Mesenchymal stem cell (in vitro differentiated cells and primary cell): ENCODE results near the gene DLGAP1.

ENCODE experiments used
- DNase-seq: peaks from one replicate; pipeline ENCODE4 v3.0.0-alpha.2; 2013
- H2AFZ ChIP-seq: one replicate; pipeline ENCODE4 v1.6.1; 2013; ENCODE audit warnings: low read depth, mild to moderate bottlenecking, control low read depth, inconsistent platforms, low read length, moderate library complexity
- H2AK5ac ChIP-seq: 2 replicates; pipeline ENCODE4 v1.6.1; 2013; ENCODE audit warnings: low read length, moderate library complexity, mild to moderate bottlenecking, inconsistent platforms; ENCODE audit not compliant: severe bottlenecking
- H2BK120ac ChIP-seq: one replicate; pipeline ENCODE4 v1.6.1; 2013; ENCODE audit warnings: low read depth, mild to moderate bottlenecking, inconsistent platforms, low read length, moderate library complexity
- H2BK12ac ChIP-seq, 2 experiments: one replicate each; pipeline ENCODE4 v1.6.1; 2013; ENCODE audit warnings: inconsistent platforms in 2 of 2, low read length in 2 of 2, mild to moderate bottlenecking in 2 of 2, moderate library complexity in 2 of 2, control low read depth in 1 of 2
- H2BK15ac ChIP-seq: one replicate; pipeline ENCODE4 v1.6.1; 2013; ENCODE audit warnings: mild to moderate bottlenecking, low read depth, inconsistent platforms; ENCODE audit not compliant: poor library complexity, severe bottlenecking
- H2BK5ac ChIP-seq: 2 replicates; pipeline ENCODE4 v1.6.1; 2013; ENCODE audit warnings: low read depth, mild to moderate bottlenecking, low read length, control low read depth, inconsistent platforms; ENCODE audit not compliant: poor library complexity, severe bottlenecking
- H3K14ac ChIP-seq, 2 experiments: one replicate each; pipeline ENCODE4 v1.6.1; 2013; ENCODE audit warnings: inconsistent platforms in 2 of 2, low read length in 2 of 2, control low read depth in 1 of 2, mild to moderate bottlenecking in 1 of 2, moderate library complexity in 1 of 2
- H3K18ac ChIP-seq, 2 experiments: one replicate each; pipeline ENCODE4 v1.6.1; 2013; ENCODE audit warnings: inconsistent platforms in 2 of 2, low read length in 2 of 2, control low read depth in 1 of 2, low read depth in 1 of 2, mild to moderate bottlenecking in 1 of 2
- H3K23ac ChIP-seq, 2 experiments: one replicate each; pipeline ENCODE4 v1.6.1; 2013; ENCODE audit warnings: inconsistent platforms in 2 of 2, low read length in 2 of 2, mild to moderate bottlenecking in 2 of 2, moderate library complexity in 2 of 2, control low read depth in 1 of 2
- H3K27ac ChIP-seq: 2 replicates; pipeline ENCODE4 v1.5.1; 2013; ENCODE audit warnings: mild to moderate bottlenecking, moderate library complexity, low read length, control low read depth, inconsistent platforms; ENCODE audit not compliant: poor library complexity, severe bottlenecking
- H3K27me3 ChIP-seq, 2 experiments: 2 replicates each; pipeline versions ENCODE4 v1.6.1 to v1.7.0; 2013; ENCODE audit warnings: low read length in 2 of 2, mild to moderate bottlenecking in 2 of 2, moderate library complexity in 2 of 2, control low read depth in 1 of 2, inconsistent platforms in 1 of 2; ENCODE audit not compliant: control insufficient read depth in 1 of 2, insufficient read depth in 1 of 2
- H3K36me3 ChIP-seq, 2 experiments: 2 replicates each; pipeline versions ENCODE4 v1.6.1 to v1.7.0; 2013; ENCODE audit warnings: low read length in 2 of 2, control low read depth in 1 of 2, inconsistent platforms in 1 of 2, low read depth in 1 of 2, mild to moderate bottlenecking in 1 of 2; ENCODE audit not compliant: insufficient read depth in 2 of 2, control insufficient read depth in 1 of 2
- H3K4ac ChIP-seq, 2 experiments: one replicate each; pipeline ENCODE4 v1.6.1; 2013; ENCODE audit warnings: inconsistent platforms in 2 of 2, low read length in 2 of 2, mild to moderate bottlenecking in 2 of 2, moderate library complexity in 2 of 2, control low read depth in 1 of 2, low read depth in 1 of 2
- H3K4me1 ChIP-seq: 2 replicates; pipeline ENCODE4 v1.6.1; 2013; ENCODE audit warnings: low read depth, low read length, control low read depth; ENCODE audit not compliant: control insufficient read depth, insufficient read depth
- H3K4me2 ChIP-seq: 2 replicates; pipeline ENCODE4 v1.6.1; 2013; ENCODE audit warnings: low read length, mild to moderate bottlenecking, inconsistent platforms; ENCODE audit not compliant: poor library complexity, severe bottlenecking
- H3K4me3 ChIP-seq, 2 experiments: 2 replicates each; pipeline versions ENCODE4 v1.5.1 to v1.7.0; 2013; ENCODE audit warnings: low read length in 2 of 2, mild to moderate bottlenecking in 2 of 2, control low read depth in 1 of 2, low read depth in 1 of 2; ENCODE audit not compliant: insufficient read depth in 1 of 2
- H3K79me1 ChIP-seq: replicated peaks from 2 replicates; pipeline ENCODE4 v1.6.1; 2013; ENCODE audit warnings: mild to moderate bottlenecking, control low read depth, low read length, inconsistent platforms; ENCODE audit not compliant: poor library complexity, severe bottlenecking
- H3K9ac ChIP-seq: 2 replicates; pipeline ENCODE4 v1.7.0; 2013; ENCODE audit warnings: mild to moderate bottlenecking, low read length, moderate library complexity
- H3K9me3 ChIP-seq: 2 replicates; pipeline ENCODE4 v1.7.0; 2013; ENCODE audit warnings: mild to moderate bottlenecking, low read length; ENCODE audit not compliant: control insufficient read depth
- H4K8ac ChIP-seq: one replicate; pipeline ENCODE4 v1.6.1; 2013; ENCODE audit warnings: inconsistent platforms, mild to moderate bottlenecking, low read length, moderate library complexity
- H4K91ac ChIP-seq: one replicate; pipeline ENCODE4 v1.6.1; 2013; ENCODE audit warnings: mild to moderate bottlenecking, low read length, inconsistent platforms
- WGBS: methylation state at CpG from one replicate; pipeline ENCODE4 v1.1.7; 2013; ENCODE audit warnings: mixed read lengths; 5-methylcytosine and 5-hydroxymethylcytosine counted together

DLGAP1 gene

DNA sequence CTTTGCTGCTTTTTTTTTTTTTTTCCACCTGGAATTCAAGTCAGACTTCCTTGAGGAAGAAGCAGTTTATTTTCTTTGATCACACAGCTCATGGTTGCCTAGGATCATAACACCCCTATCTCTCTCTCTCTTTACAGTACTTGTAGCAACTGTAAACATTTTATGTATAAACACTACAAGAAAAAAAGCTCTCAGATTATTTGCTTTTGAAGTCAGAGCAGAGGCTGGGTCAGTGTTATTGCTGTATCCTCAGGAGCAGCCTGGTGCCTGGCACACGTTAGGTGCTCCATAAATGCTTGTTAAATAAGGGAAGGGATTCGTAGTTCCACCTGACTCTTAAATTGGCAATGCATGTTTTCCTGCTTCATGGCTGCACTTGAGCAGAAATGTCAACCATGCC, 783.9 kb downstream of the DLGAP1 start:
- peaks cover 0 to 4% of the 10 kb centered on the region in 2 experiments for H3K36me3 ChIP-seq
- WGBS, result 56% methylated on average over 2 of the region's 2 CpGs
- no peak overlapping the region for H3K9ac ChIP-seq

GRCh38 chr18:3669376-3669775, 785.7 kb downstream of the DLGAP1 start:
- peaks cover 0 to 4% of the 10 kb centered on the region in 2 experiments for H3K36me3 ChIP-seq
- no peaks in the 10 kb centered on the region for H3K27me3 ChIP-seq
- no peak overlapping the region for H3K9ac ChIP-seq
- WGBS, result 99% methylated on average over 17 of the region's 17 CpGs
- H3K79me1 ChIP-seq, result peaks cover 2% of the 10 kb centered on the region
- H4K8ac ChIP-seq, result no peak overlapping the region
- peak overlapping the region; percentile 0 for H2AK5ac ChIP-seq
- no peak overlapping the region for H4K91ac ChIP-seq
- H2BK120ac ChIP-seq, result no peak overlapping the region
- H3K18ac ChIP-seq, result no peak overlapping the region
- no peak overlapping the region for H3K4me2 ChIP-seq
- H2BK15ac ChIP-seq, result no peak overlapping the region
- H3K14ac ChIP-seq, result no peak overlapping the region
- no peak overlapping the region for H3K4ac ChIP-seq
- DNase-seq, result no peak
- H3K9me3 ChIP-seq, result no peaks in the 10 kb centered on the region
- no peak overlapping the region for H3K23ac ChIP-seq
- no peak overlapping the region for H2BK5ac ChIP-seq
- H2AFZ ChIP-seq, result no peak overlapping the region
- H2BK12ac ChIP-seq, result no peak overlapping the region
- no peak overlapping the region for H3K27ac ChIP-seq
- H3K4me1 ChIP-seq, result peaks cover 5% of the 10 kb centered on the region
- no peak overlapping the region for H3K4me3 ChIP-seq

More for the DNA sequence above, 783.9 kb downstream of the DLGAP1 start:
- H3K27ac ChIP-seq, result no peak overlapping the region
- H2BK120ac ChIP-seq, result no peak overlapping the region
- H3K23ac ChIP-seq, result no peak overlapping the region
- no peak overlapping the region for H3K4me3 ChIP-seq
- no peak overlapping the region for H4K8ac ChIP-seq
- no peak overlapping the region for H4K91ac ChIP-seq
- no peaks in the 10 kb centered on the region for H3K9me3 ChIP-seq
- peaks cover 2% of the 10 kb centered on the region for H3K79me1 ChIP-seq
- H2BK5ac ChIP-seq, result no peak overlapping the region
- H3K18ac ChIP-seq, result no peak overlapping the region
- no peak overlapping the region for H2BK12ac ChIP-seq
- no peak overlapping the region for H2BK15ac ChIP-seq
- H2AFZ ChIP-seq, result no peak overlapping the region
- peaks cover 9% of the 10 kb centered on the region for H3K4me1 ChIP-seq
- H3K27me3 ChIP-seq, result no peaks in the 10 kb centered on the region
- H2AK5ac ChIP-seq, result peak overlapping the region; percentile 65
- H3K4me2 ChIP-seq, result no peak overlapping the region
- H3K14ac ChIP-seq, result no peak overlapping the region
- H3K4ac ChIP-seq, result no peak overlapping the region
- DNase-seq, result peak; percentile 30

DNA sequence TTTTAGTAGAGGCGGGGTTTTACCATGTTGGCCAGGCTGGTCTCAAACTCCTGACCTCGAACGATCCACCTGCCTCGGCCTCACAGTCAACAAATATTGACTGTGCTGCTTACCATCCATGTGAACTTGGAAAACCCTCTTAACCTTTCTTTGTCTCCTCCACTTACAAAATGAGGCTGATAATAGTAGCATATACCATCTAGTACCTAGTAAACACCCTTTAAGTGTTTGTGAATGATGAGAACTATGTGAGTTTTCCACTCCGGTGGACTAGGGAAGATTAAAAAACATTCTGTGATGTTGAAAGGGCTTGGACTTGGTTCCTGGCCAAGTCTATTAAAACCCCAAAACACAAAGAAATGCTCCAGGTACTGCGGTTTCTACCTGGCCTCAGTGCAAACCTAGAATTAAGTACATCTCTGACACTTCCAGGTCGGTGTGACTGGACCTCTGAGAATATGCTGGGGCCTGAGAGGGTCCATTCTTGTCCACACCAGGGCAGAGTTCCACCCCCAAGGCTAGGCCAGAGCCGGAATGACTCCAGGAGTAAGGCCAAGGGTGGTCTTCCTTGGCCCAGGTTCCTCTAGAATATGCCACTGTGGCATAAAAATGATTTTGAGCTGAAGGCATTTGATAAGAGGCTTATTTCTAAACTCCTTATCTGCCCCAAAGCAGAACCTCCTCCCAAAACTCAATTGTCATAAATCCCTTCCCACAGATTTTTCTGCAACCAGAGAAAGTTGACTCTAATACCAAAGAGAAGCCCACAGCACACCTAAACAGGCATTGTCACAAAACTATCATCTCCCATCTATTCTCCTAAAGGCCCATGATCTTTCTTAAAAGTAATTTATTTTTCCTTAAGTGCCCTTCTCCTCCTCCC, 787.6 kb downstream of the DLGAP1 start:
- H2BK12ac ChIP-seq, result no peak overlapping the region
- H3K9ac ChIP-seq, result no peak overlapping the region
- H4K91ac ChIP-seq, result no peak overlapping the region
- H3K36me3 ChIP-seq, result peaks cover 3 to 4% of the 10 kb centered on the region in 2 experiments
- no peak overlapping the region for H2AFZ ChIP-seq
- H2BK15ac ChIP-seq, result no peak overlapping the region
- H3K4me1 ChIP-seq, result peaks cover 5% of the 10 kb centered on the region
- H3K9me3 ChIP-seq, result no peaks in the 10 kb centered on the region
- H3K18ac ChIP-seq, result no peak overlapping the region
- no peak overlapping the region for H3K23ac ChIP-seq
- no peak overlapping the region for H3K27ac ChIP-seq
- H3K4me3 ChIP-seq, result no peak overlapping the region
- H3K4me2 ChIP-seq, result no peak overlapping the region
- no peak overlapping the region for H3K14ac ChIP-seq
- H2AK5ac ChIP-seq, result peak overlapping the region; percentile 96
- peak overlapping the region; percentile 85 for H2BK5ac ChIP-seq
- DNase-seq, result no peak
- H4K8ac ChIP-seq, result peak overlapping the region; percentile 30
- no peaks in the 10 kb centered on the region for H3K27me3 ChIP-seq
- H3K4ac ChIP-seq, result no peak overlapping the region
- H2BK120ac ChIP-seq, result no peak overlapping the region
- H3K79me1 ChIP-seq, result peaks cover 3% of the 10 kb centered on the region
- WGBS, result 80% methylated on average over 7 of the region's 8 CpGs

DNA sequence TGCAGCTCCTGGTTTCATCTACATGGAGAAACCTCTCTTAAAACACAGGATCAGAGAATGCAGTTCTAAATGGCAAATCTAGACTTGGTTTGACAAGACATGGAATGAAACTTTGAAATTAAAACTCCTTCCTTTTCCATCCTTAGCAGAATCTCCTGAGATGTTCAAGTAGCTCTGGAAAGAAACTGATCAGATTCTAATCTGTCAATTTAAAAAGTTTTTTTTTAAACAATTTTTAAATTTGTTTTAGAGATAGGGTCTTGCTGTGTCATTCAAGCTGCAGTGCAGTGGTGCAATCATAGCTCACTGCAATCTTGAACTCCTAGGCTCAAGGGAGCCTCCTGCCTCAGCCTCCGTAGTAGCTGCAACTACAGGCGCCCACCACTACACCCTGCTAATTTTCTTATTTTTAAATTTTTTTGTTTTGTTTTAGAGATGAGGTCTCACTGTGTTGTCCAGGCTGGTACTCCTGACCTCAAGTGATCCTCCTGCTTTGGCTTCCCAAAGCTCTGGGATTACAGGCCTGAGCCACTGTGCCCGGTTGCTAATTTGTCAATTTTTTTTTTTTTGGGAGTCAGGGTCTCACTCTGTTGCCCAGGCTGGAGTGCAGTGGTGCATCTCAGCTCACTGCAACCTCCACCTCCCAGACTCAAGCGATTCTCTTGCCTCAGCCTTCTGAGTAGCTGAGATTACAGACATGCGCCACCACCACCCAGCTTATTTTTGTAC, 788.4 kb downstream of the DLGAP1 start:
- H2AFZ ChIP-seq, result no peak overlapping the region
- WGBS, result 93% methylated on average over 3 of the region's 5 CpGs
- no peak overlapping the region for H3K4ac ChIP-seq
- DNase-seq, result no peak
- H2BK12ac ChIP-seq, result no peak overlapping the region
- H4K8ac ChIP-seq, result no peak overlapping the region
- peaks cover 5% of the 10 kb centered on the region for H3K4me1 ChIP-seq
- no peaks in the 10 kb centered on the region for H3K27me3 ChIP-seq
- no peak overlapping the region for H3K27ac ChIP-seq
- no peak overlapping the region for H2BK120ac ChIP-seq
- H3K18ac ChIP-seq, result no peak overlapping the region
- no peak overlapping the region for H3K4me2 ChIP-seq
- H3K23ac ChIP-seq, result no peak overlapping the region
- H3K36me3 ChIP-seq, result peaks cover 3 to 4% of the 10 kb centered on the region in 2 experiments
- peak overlapping the region; percentile 47 for H2AK5ac ChIP-seq
- no peak overlapping the region for H2BK15ac ChIP-seq
- H3K79me1 ChIP-seq, result peaks cover 4% of the 10 kb centered on the region
- no peak overlapping the region for H3K9ac ChIP-seq
- H3K9me3 ChIP-seq, result no peaks in the 10 kb centered on the region
- no peak overlapping the region for H3K4me3 ChIP-seq
- H4K91ac ChIP-seq, result no peak overlapping the region
- H3K14ac ChIP-seq, result no peak overlapping the region
- peak overlapping the region; percentile 12 for H2BK5ac ChIP-seq
